GM23338 (cell line): ENCODE measurements around the gene SH3BP5.

Experiments
- CREB1 ChIP-seq: fragments of 250-450 bp; sonication (Bioruptor Pico); IDR thresholded peaks from 2 replicates; pipeline ENCODE4 v1.5.0; 2020; ENCODE audit warnings: low read depth, mild to moderate bottlenecking, moderate library complexity
- EZH2 ChIP-seq: fragments of 200-600 bp; sonication (generic); IDR thresholded peaks from one replicate; pipeline ENCODE4 v1.8.0; 2017; ENCODE audit warnings: antibody characterized with exemption, mild to moderate bottlenecking, low read depth; ENCODE audit not compliant: unreplicated experiment
- EZH2phosphoT487 ChIP-seq: fragments of 200-600 bp; sonication (generic); IDR thresholded peaks from one replicate; pipeline ENCODE4 v1.8.1; 2018; ENCODE audit warnings: antibody characterized with exemption; ENCODE audit not compliant: unreplicated experiment
- JUNB ChIP-seq: IDR thresholded peaks from one replicate; pipeline ENCODE4 v1.6.1; 2016; ENCODE audit warnings: antibody characterized with exemption; ENCODE audit not compliant: unreplicated experiment
- POLR2AphosphoS5 ChIP-seq: IDR thresholded peaks from 2 replicates; pipeline ENCODE4 v1.6.1; 2016; ENCODE audit warnings: antibody characterized with exemption, low read depth
- ZNF114 ChIP-seq: fragments of 250-450 bp; sonication (Bioruptor Pico); IDR thresholded peaks from 2 replicates; pipeline ENCODE4 v1.5.0; 2020; ENCODE audit warnings: mild to moderate bottlenecking, moderate library complexity
- ZNF331 ChIP-seq: fragments of 250-450 bp; sonication (Bioruptor Pico); IDR thresholded peaks from 2 replicates; pipeline ENCODE4 v1.5.0; 2020; ENCODE audit warnings: low read depth, mild to moderate bottlenecking, moderate library complexity
- TF ChIP-seq, protein P1 (sequence below), 2 experiments: fragments of 200-600 bp in 1 of 2; sonication (generic) in 1 of 2; conservative IDR thresholded peaks; 2 replicates each; pipeline versions ENCODE4 v1.5.1 to v1.6.1; 2016 to 2017; ENCODE audit warnings: antibody characterized with exemption in 2 of 2, low read depth in 2 of 2, mild to moderate bottlenecking in 2 of 2, moderate library complexity in 1 of 2
- TF ChIP-seq, protein P2 (sequence below): IDR thresholded peaks from one replicate; pipeline ENCODE4 v1.6.1; 2018; ENCODE audit warnings: antibody characterized with exemption; ENCODE audit not compliant: unreplicated experiment
- TF ChIP-seq, protein P3 (sequence below): IDR thresholded peaks from 2 replicates; pipeline ENCODE4 v1.6.1; 2016; ENCODE audit warnings: antibody characterized with exemption

GRCh38 chr3:15298504-15298903 lies 33.9 kb downstream of the SH3BP5 start:
- TF ChIP-seq EZH2 (no peak), POLR2AphosphoS5 (no peak), ZNF114 (CRISPR knock-in tag) (no peak), EZH2phosphoT487 (no peak), JUNB (no peak), CREB1 (CRISPR knock-in tag) (no peak), ZNF331 (CRISPR knock-in tag) (no peak)
- TF ChIP-seq, protein P1, sequence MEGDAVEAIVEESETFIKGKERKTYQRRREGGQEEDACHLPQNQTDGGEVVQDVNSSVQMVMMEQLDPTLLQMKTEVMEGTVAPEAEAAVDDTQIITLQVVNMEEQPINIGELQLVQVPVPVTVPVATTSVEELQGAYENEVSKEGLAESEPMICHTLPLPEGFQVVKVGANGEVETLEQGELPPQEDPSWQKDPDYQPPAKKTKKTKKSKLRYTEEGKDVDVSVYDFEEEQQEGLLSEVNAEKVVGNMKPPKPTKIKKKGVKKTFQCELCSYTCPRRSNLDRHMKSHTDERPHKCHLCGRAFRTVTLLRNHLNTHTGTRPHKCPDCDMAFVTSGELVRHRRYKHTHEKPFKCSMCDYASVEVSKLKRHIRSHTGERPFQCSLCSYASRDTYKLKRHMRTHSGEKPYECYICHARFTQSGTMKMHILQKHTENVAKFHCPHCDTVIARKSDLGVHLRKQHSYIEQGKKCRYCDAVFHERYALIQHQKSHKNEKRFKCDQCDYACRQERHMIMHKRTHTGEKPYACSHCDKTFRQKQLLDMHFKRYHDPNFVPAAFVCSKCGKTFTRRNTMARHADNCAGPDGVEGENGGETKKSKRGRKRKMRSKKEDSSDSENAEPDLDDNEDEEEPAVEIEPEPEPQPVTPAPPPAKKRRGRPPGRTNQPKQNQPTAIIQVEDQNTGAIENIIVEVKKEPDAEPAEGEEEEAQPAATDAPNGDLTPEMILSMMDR (conservative IDR thresholded peaks at IDR 0.05; ENCODE audit: low read depth in 2 of 2), result no peak
- TF ChIP-seq, protein P2, sequence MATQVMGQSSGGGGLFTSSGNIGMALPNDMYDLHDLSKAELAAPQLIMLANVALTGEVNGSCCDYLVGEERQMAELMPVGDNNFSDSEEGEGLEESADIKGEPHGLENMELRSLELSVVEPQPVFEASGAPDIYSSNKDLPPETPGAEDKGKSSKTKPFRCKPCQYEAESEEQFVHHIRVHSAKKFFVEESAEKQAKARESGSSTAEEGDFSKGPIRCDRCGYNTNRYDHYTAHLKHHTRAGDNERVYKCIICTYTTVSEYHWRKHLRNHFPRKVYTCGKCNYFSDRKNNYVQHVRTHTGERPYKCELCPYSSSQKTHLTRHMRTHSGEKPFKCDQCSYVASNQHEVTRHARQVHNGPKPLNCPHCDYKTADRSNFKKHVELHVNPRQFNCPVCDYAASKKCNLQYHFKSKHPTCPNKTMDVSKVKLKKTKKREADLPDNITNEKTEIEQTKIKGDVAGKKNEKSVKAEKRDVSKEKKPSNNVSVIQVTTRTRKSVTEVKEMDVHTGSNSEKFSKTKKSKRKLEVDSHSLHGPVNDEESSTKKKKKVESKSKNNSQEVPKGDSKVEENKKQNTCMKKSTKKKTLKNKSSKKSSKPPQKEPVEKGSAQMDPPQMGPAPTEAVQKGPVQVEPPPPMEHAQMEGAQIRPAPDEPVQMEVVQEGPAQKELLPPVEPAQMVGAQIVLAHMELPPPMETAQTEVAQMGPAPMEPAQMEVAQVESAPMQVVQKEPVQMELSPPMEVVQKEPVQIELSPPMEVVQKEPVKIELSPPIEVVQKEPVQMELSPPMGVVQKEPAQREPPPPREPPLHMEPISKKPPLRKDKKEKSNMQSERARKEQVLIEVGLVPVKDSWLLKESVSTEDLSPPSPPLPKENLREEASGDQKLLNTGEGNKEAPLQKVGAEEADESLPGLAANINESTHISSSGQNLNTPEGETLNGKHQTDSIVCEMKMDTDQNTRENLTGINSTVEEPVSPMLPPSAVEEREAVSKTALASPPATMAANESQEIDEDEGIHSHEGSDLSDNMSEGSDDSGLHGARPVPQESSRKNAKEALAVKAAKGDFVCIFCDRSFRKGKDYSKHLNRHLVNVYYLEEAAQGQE, result no peak
- TF ChIP-seq, protein P3, sequence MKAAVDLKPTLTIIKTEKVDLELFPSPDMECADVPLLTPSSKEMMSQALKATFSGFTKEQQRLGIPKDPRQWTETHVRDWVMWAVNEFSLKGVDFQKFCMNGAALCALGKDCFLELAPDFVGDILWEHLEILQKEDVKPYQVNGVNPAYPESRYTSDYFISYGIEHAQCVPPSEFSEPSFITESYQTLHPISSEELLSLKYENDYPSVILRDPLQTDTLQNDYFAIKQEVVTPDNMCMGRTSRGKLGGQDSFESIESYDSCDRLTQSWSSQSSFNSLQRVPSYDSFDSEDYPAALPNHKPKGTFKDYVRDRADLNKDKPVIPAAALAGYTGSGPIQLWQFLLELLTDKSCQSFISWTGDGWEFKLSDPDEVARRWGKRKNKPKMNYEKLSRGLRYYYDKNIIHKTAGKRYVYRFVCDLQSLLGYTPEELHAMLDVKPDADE, result no peak
